G401 (cell line): ENCODE measurements around the gene NRBF2. TPM values are rescaled to one million over a fixed set of nuclear protein-coding genes. Genes with fewer than 3 reads are reported as not detected.
"Not testable (repeated sequence)": the region's sequence is repeated elsewhere in the genome, so short reads cannot be mapped to it uniquely, and the experiment has no call there.

ENCODE experiments used
- DNase-seq: peaks from one replicate; pipeline ENCODE4 v3.0.0-alpha.2; 2015; ENCODE audit warnings: low spot score
- in situ Hi-C: cut with HindIII; loops from 2 replicates; pipeline ENCODE4 v1.10.0; 2016; ENCODE audit warnings: low sequenced_read_pairs, mixed read lengths
- total RNA-seq: library from RNA; depleted of rRNA; stranded (reverse); fragments of >200 nt; shearing (Covaris generic); gene quantifications from 2 replicates; pipeline ENCODE4 v1.2.3, GENCODE V29; 2014

The NRBF2 gene
- total RNA-seq, 1 experiment from 2014 or later = 46.0 TPM

GRCh38 chr10:63115732-63116383 is 17.3 kb upstream of the NRBF2 start:
- peak; percentile 43 for DNase-seq

DNA sequence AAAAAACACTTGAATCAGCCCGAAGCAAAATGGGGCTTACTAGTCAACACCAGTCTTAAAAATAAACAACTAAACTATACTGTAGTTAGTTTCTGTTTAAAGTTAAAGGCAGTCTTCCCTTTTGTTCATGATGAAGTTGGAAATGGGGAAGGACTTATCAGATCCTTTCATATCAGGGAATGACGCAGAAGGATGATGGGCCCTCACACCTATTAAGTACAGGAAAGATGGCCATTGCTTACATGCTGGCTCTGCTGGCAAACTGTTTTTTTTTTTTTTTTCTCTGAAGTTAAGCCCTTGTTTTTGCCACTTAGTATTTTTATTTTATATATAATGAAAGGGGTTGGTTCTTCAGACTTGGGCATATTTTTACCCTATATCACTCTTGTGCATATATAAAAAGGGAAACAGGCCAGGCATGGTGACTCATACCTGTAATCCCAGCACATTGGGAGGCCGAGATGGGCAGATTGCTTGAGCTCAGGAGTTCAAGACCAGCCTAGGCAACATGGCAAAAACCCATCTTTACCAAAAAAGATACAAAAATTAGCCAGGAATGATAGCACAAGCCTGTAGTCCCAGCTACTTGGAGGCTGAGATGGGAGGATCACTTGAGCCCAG is 16.6 kb upstream of the NRBF2 start:
- in situ Hi-C loops = no loop called here
- no peak for DNase-seq

More at GRCh38 chr10:63115732-63116383, 17.3 kb upstream of the NRBF2 start:
- in situ Hi-C loops = no loop called here

- DNase-seq = no peak
- in situ Hi-C loops = no loop called here
Observed at GRCh38 chr10:63119041-63119440, 14.1 kb upstream of the NRBF2 start.

DNA sequence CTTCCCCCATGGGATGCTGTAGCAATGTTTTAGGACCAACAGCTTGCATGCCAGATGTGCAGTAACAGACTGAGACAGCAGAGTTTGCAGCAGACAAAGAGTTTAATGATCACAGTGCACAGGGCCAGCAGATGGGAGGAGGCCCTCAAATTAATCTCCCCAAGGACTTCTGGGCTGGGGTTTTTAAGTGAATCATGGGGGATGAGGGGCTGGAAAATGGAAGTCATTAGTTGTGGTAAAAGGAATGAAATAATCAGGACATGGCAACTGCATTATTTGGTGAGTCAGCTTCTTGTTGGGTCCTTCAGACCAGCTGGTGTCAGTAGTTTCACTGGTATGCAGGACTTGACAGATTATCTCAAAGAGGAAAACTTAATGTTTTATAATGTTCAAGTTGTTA is 12.6 kb upstream of the NRBF2 start:
- in situ Hi-C loops = no loop called here
- no peak for DNase-seq

- no peak for DNase-seq
- in situ Hi-C loops = no loop called here
Observed at GRCh38 chr10:63123727-63124362, 9.3 kb upstream of the NRBF2 start.

DNA sequence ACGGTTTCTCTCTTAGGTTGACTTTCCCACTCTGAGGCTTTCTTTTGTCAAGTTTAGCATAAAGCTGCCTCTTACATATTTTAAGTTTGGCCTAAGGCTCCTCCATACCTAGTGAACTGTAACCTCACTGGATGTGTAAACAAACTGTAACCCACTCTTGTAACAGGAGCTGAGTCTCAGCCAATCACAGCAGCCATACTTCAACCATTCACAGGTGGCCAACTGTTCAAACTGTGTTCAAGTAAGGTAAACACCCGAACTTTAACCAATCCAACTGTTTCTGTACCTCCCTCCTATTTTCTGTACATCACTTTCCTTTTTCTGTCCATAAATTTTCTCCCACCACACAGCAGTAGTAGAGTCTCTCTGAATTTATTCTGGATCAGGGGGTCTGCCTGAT is 7.7 kb upstream of the NRBF2 start:
- no peak for DNase-seq
- in situ Hi-C loops = no loop called here

DNA sequence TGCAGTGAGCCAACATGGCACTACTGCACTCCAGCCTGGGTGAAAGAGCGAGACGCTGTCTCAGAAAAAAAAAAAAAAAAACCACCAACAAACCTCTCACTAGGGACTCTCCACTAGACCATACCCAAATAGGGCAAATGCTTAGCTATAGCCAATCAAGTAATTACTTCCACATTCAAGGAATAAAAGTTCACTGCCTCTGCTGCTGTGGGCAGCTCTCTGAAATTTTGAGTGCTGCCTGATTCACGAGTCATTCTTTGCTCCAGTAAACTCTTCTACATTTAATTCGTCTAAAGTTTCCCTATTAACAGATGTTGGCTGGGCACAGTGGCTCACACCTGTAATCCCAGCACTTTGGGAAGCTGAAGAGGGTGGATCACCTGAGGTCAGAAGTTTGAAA is 4.7 kb upstream of the NRBF2 start:
- in situ Hi-C loops = no loop called here
- no peak for DNase-seq

DNA sequence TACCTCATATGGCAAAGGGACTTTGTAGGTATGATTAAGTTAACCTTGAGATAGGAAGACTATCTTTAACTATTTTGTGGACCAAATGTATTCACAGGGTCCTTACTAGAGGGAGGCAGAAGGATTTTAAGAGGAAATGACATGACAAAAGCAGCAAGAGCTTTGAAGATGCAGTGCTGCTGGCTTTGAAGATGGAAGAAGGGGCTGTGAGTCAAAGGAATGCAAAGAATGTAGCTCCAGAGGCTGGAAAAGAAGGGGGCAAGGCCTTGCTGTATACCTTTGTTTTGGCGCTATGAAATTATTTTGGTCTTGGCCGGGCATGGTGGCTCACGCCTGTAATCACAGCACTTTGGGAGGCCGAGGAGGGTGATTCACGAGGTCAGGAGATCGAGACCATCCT is 3.2 kb upstream of the NRBF2 start:
- no peak for DNase-seq
- in situ Hi-C loops = no loop called here

- in situ Hi-C loops = no loop called here
- no peak for DNase-seq
Observed at GRCh38 chr10:63132651-63133055, 475 bp upstream of the NRBF2 start.

DNA sequence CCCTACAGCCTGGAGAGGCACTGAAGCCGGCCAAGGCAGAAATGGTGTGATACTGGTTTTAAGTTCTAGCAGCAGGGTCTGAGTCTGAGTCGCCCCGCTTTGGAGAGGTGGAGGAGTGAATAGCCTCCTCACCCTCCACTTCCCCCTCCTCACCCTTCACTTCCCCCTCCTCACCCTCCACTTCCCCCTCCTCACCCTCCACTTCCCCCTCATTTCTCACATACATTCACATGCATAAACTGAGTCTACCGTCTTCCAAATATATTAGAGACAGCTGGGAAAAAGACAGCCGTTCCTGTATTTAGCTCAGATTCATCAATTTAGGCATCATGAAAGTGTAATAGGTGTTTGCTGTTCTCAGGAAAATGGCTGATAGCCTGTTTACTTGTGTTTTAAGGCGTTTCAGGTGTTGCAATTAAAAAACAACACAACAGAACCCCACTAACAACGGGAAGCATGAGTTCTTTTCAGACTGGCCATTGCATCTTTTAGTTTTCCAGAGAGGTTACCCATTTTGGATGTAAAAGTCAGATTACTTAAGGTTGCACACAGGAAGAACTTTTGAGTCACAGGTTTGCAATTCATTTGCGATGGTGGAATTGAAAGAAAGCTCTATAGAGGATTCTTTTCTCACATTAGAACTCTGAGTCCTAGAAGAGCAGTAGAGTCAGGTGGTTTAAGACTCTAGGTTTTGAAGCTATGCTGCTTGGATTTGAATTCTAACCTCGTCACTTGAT is 861 bp downstream of the NRBF2 start:
- DNase-seq = peak; percentile 36
- in situ Hi-C loops = no loop called here

DNA sequence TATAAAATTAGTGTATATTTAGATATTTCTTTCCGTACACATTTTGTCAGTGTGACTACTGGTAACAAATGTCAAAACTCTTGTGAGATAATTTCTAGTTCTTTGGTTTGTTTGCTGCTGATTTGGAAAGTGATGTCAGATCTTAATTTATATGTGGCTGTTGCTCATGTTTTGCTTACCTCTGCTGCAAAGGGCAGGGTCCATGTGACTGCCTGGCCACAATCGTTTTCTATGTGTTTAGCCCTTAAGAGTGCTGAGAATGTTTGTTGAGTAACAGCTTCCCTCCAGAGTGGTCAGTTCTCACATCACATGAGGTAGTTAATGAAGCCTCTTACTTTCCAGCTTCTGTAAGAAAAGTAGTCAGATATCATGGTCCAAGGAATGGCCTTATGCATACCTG is 4.2 kb downstream of the NRBF2 start:
- in situ Hi-C loops = no loop called here

GRCh38 chr10:63140077-63140476 is 6.9 kb downstream of the NRBF2 start:
- DNase-seq = no peak
- in situ Hi-C loops = no loop called here

More for the DNA sequence above, 4.2 kb downstream of the NRBF2 start:
- DNase-seq = no peak

GRCh38 chr10:63142136-63142535 is 9.0 kb downstream of the NRBF2 start:
- in situ Hi-C loops = no loop called here
- DNase-seq = no peak

- in situ Hi-C loops = no loop called here
Observed at GRCh38 chr10:63143987-63144386, 10.9 kb downstream of the NRBF2 start.

DNA sequence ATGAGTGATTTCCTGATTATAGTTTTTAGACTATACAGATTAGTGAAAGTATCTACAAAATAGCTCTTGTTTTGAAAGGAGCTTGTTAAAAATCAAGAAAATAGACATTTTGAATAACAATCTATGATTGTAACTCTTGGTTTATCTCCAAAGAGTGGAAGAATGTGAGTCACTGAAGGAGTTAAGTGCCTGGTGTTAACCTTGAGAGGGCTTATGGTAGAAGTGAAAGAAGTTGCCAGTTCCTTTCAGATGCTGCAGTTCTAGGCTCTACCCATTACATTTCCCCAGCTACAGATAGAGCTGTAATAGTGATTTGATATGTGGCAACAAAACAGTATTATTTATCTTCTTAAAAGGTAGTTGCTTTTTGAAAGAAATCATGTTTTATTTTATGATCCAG is 12.7 kb downstream of the NRBF2 start:
- no peak for DNase-seq
- in situ Hi-C loops = no loop called here

More at GRCh38 chr10:63143987-63144386, 10.9 kb downstream of the NRBF2 start:
- no peak for DNase-seq

DNA sequence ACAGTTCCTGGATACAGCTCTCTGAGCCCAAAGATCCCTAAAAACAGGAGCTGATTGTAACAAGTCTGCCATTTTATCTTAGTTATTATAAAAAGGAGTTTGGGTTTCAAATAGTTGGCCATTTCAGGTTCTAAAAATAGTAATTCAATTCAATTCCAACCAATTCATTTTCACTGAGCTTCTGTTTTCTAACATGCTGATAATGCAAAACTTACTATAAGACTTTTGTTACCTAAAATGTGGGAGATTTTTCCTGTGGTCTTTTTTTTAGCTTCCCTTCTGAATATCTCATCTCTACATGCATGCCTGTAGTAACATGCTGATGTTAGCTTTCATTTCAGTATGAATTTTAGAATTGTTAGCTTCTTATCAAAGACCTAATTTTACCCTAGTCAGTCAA is 13.4 kb downstream of the NRBF2 start:
- DNase-seq = no peak
- in situ Hi-C loops = no loop called here

DNA sequence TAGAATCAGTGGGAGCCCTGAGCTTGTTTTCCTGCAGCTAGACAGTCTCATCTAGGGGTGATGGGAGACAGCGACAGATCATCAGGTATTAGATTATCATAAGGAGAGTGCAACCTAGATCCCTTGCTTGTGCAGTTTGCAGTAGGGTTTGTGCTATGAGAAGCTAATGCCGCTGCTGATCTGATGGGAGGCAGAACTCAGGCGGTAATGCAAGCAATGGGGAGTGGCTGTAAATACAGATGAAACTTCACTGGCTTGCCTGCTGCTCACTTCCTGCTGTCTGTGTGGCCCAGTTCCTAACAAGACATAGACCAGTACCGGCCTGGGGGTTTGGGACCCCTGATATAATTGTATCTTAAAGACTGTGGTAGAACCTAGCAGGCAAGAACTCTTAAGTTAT is 17.6 kb downstream of the NRBF2 start:
- in situ Hi-C loops = no loop called here
- no peak for DNase-seq

GRCh38 chr10:63153868-63154545 is 20.9 kb downstream of the NRBF2 start:
- in situ Hi-C loops, DNase-seq: not testable (repeated sequence)

DNA sequence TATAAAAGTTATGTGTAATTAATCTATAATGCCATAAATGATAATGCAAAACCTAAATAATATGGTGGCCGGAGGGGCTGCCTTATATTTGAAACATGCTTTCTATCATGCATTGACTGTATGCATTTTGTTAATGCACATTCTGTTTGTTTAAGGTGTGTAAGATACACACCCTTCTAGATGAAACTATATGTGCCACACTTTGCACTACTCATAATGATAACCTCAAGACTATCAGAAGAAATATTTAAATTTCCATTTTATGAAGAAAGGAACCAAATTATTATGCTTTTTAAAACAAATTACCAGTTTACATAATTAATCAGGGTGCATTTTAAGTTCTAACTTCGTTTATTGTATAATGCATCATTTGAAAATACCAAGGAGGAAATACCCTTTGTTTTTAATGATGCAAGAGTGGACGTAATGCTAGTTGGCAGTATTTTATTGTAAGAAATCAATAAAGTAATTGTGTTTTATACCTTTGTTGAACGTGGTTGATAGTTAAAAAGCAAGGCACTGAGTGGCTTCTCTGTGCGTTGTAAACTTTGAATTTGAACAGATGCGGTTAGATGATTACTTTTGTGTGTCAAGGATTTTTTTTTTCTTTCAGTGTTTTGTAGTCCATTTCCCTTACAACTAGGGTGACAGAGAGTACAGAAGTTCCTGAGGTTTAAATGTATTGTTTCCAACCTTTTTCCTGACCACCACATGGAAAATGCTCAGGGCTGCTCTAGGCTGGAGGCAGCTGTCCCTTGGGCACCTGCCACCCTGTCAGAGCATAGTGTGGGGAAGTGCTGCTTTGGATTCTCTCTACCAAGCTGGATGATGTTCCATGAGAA is 21.6 kb downstream of the NRBF2 start:
- in situ Hi-C loops = no loop called here
- DNase-seq = no peak
